HCT116 (cell line): ENCODE measurements around the gene CPA4.

ENCODE experiments used
- FOSL1 ChIP-seq: IDR thresholded peaks from 2 replicates; pipeline ENCODE4 v1.6.1; 2012; ENCODE audit warnings: low read depth
- TF ChIP-seq, protein P1 (sequence below), 3 experiments: fragments of 200-600 bp in 1 of 3; sonication (generic) in 1 of 3; IDR thresholded peaks in 2 of 3; conservative IDR thresholded peaks in 1 of 3; 2 replicates each; pipeline ENCODE4 v1.5.1; 2012 to 2017; ENCODE audit warnings: low read depth in 2 of 3, low read length in 2 of 3, antibody characterized with exemption in 1 of 3, borderline replicate concordance in 1 of 3, control low read depth in 1 of 3, mild to moderate bottlenecking in 1 of 3, mixed read lengths in 1 of 3, mixed run types in 1 of 3, moderate library complexity in 1 of 3; ENCODE audit not compliant: insufficient read depth in 1 of 3

DNA sequence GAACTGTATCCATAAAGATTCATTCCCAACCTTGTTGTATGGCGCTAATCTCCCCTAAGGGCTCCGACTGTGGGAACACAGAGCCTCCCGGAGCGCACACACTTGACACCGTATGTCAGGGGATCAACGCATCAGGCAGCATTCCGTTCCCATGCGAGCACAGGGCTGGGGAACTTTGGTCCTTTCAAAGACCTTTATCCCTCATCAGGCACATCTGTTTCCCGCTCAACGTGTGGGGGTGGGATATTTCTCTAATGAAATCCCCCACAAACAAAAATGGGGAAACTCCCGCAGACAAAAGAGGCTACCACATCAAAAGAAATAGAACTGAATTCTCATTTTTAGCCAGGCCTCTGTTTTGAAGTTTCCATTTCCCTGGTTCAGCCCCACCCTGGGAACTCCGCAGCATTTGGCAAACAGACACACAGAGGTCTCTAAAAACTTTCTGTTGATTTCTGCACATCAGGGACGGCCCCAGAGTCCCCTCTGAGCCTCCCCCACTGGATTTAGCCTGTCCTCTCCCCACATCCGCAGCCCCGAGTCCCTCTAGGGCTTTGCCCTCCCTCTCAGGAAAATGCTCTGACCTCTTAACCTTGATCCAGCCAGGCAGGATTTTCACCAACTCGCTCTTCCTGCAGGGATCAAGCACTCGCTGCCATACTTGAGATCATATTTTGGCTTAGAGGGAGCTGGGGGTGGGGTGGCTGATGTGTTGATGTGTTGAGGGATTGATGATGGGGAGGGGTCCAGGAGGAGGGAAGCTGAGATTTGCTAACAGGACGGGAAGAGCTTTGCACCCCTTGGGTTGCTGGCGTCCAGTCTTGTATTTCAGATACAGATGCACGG, 58.2 kb downstream of the CPA4 start:
- TF ChIP-seq, protein P1, sequence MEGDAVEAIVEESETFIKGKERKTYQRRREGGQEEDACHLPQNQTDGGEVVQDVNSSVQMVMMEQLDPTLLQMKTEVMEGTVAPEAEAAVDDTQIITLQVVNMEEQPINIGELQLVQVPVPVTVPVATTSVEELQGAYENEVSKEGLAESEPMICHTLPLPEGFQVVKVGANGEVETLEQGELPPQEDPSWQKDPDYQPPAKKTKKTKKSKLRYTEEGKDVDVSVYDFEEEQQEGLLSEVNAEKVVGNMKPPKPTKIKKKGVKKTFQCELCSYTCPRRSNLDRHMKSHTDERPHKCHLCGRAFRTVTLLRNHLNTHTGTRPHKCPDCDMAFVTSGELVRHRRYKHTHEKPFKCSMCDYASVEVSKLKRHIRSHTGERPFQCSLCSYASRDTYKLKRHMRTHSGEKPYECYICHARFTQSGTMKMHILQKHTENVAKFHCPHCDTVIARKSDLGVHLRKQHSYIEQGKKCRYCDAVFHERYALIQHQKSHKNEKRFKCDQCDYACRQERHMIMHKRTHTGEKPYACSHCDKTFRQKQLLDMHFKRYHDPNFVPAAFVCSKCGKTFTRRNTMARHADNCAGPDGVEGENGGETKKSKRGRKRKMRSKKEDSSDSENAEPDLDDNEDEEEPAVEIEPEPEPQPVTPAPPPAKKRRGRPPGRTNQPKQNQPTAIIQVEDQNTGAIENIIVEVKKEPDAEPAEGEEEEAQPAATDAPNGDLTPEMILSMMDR (IDR thresholded peaks at IDR 0.05 in 2 of 3, conservative IDR thresholded peaks at IDR 0.05 in 1 of 3; ENCODE audit: borderline replicate concordance in 1 of 3, insufficient read depth in 1 of 3, low read depth in 2 of 3, low read length in 2 of 3): no peak
- no peak for TF ChIP-seq FOSL1
